Smooth muscle cell (in vitro differentiated cells): ENCODE data around the gene GLI3. TPM values are rescaled to one million over a fixed set of nuclear protein-coding genes. Genes with fewer than 3 reads are reported as not detected.

Source experiments
- DNase-seq: peaks from one replicate; lab custom pipeline; 2025; ENCODE audit not compliant: unreplicated experiment; lab: John Stamatoyannopoulos, UW
- H2AFZ ChIP-seq: fragments of 200-600 bp; sonication (generic); 2 replicates; pipeline ENCODE4 v1.6.0; 2016; ENCODE audit warnings: antibody characterized with exemption, low read depth, mild to moderate bottlenecking
- H3F3A ChIP-seq: fragments of 200-600 bp; sonication (generic); 2 replicates; pipeline ENCODE4 v1.6.0; 2017; ENCODE audit warnings: antibody characterized with exemption, low read depth
- H3K27ac ChIP-seq: fragments of 200-600 bp; sonication (generic); 2 replicates; pipeline ENCODE4 v1.5.1; 2016; ENCODE audit warnings: low read depth, mild to moderate bottlenecking
- H3K27me3 ChIP-seq: fragments of 200-600 bp; sonication (generic); 2 replicates; pipeline ENCODE4 v1.6.1; 2016; ENCODE audit warnings: low read depth, mild to moderate bottlenecking
- H3K36me3 ChIP-seq: fragments of 200-600 bp; sonication (generic); 2 replicates; pipeline ENCODE4 v1.5.1; 2016; ENCODE audit warnings: low read depth
- H3K4me1 ChIP-seq: fragments of 200-600 bp; sonication (generic); 2 replicates; pipeline ENCODE4 v1.5.1; 2016; ENCODE audit warnings: low read depth
- H3K4me2 ChIP-seq: fragments of 200-600 bp; sonication (generic); 2 replicates; pipeline ENCODE4 v1.6.0; 2016; ENCODE audit warnings: mild to moderate bottlenecking
- H3K4me3 ChIP-seq: fragments of 200-600 bp; sonication (generic); 2 replicates; pipeline ENCODE4 v1.5.1; 2016; ENCODE audit warnings: mild to moderate bottlenecking
- H3K79me2 ChIP-seq: fragments of 200-600 bp; sonication (generic); 2 replicates; pipeline ENCODE4 v1.6.0; 2016; ENCODE audit warnings: low read depth, mild to moderate bottlenecking
- H3K9ac ChIP-seq: fragments of 200-600 bp; sonication (generic); 2 replicates; pipeline ENCODE4 v1.6.0; 2016; ENCODE audit warnings: low read depth
- H3K9me3 ChIP-seq: fragments of 200-600 bp; sonication (generic); replicated peaks from 2 replicates; pipeline ENCODE4 v1.5.1; 2016; ENCODE audit warnings: low read depth
- H4K20me1 ChIP-seq: fragments of 200-600 bp; sonication (generic); 2 replicates; pipeline ENCODE4 v1.6.0; 2016; ENCODE audit warnings: low read depth
- WGBS: methylation state at CpG from one replicate; pipeline ENCODE4 v1.1.7; 2016; ENCODE audit warnings: low lambda C conversion rate; 5-methylcytosine and 5-hydroxymethylcytosine counted together
- polyA plus RNA-seq: library from polyadenylated mRNA; unstranded; fragments of >200 nt; fragmentation: Nextera tagmentation; extraction: Ambion mirVana; gene quantifications from 2 replicates; pipeline ENCODE4 v1.2.1, GENCODE V29; 2016
- total RNA-seq: library from RNA; depleted of rRNA; stranded (reverse); fragments of >200 nt; gene quantifications from 2 replicates; pipeline ENCODE4 v1.2.3, GENCODE V29; 2014
- TF ChIP-seq, protein P1 (sequence below): fragments of 200-600 bp; sonication (generic); IDR thresholded peaks from 2 replicates; pipeline ENCODE4 v1.5.1; 2017; ENCODE audit warnings: borderline replicate concordance, mild to moderate bottlenecking, antibody characterized with exemption; ENCODE audit not compliant: insufficient read depth, poor library complexity, severe bottlenecking

GLI3 gene
- total and polyA plus RNA-seq, 2 experiments from 2014 or later: 31.1 to 70.4 TPM

GRCh38 chr7:42105554-42106358 lies 131.3 kb downstream of the GLI3 start:
- H3K36me3 ChIP-seq: no peaks in the 10 kb centered on the region
- H3K79me2 ChIP-seq: peaks cover 28% of the 10 kb centered on the region
- peaks cover 29% of the 10 kb centered on the region for H3K4me1 ChIP-seq
- WGBS: 71% methylated on average over 12 of the region's 12 CpGs
- no peaks in the 10 kb centered on the region for H3K9me3 ChIP-seq
- no peak overlapping the region for H2AFZ ChIP-seq
- peaks cover 94% of the 10 kb centered on the region for H4K20me1 ChIP-seq
- peaks cover 8% of the 10 kb centered on the region for H3F3A ChIP-seq
- H3K9ac ChIP-seq: no peak overlapping the region
- no peak overlapping the region for H3K4me2 ChIP-seq
- no peak overlapping the region for H3K4me3 ChIP-seq
- no peaks in the 10 kb centered on the region for H3K27me3 ChIP-seq
- TF ChIP-seq, protein P1, sequence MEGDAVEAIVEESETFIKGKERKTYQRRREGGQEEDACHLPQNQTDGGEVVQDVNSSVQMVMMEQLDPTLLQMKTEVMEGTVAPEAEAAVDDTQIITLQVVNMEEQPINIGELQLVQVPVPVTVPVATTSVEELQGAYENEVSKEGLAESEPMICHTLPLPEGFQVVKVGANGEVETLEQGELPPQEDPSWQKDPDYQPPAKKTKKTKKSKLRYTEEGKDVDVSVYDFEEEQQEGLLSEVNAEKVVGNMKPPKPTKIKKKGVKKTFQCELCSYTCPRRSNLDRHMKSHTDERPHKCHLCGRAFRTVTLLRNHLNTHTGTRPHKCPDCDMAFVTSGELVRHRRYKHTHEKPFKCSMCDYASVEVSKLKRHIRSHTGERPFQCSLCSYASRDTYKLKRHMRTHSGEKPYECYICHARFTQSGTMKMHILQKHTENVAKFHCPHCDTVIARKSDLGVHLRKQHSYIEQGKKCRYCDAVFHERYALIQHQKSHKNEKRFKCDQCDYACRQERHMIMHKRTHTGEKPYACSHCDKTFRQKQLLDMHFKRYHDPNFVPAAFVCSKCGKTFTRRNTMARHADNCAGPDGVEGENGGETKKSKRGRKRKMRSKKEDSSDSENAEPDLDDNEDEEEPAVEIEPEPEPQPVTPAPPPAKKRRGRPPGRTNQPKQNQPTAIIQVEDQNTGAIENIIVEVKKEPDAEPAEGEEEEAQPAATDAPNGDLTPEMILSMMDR: no peak
- DNase-seq: no peak
- no peak overlapping the region for H3K27ac ChIP-seq

DNA sequence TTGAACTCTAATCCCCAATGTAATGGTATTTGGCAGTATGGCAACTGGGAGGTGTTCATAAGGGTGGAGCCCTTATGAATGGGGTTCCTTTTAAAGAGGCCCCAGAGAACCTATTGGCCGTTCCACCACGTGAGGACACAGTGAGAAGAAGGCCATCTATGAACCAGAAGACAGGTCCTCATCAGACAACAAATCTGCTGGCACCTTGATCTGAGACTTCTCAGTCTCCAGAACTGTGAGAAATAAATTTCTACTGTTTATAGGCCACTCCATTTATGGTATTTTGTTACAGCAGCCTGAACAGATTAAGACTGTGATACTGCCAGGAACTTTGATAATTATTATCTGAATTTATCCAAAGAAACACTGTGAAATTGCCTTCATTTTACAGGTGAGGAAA lies 132.3 kb downstream of the GLI3 start:
- no peak for DNase-seq
- Histone ChIP-seq H3K4me2 (no peak overlapping the region), H3K4me1 (peaks cover 24% of the 10 kb centered on the region), H3K79me2 (peaks cover 18% of the 10 kb centered on the region), H3K27ac (no peak overlapping the region), H3K27me3 (no peaks in the 10 kb centered on the region), H3K36me3 (no peaks in the 10 kb centered on the region), H4K20me1 (peaks cover 94% of the 10 kb centered on the region), H2AFZ (no peak overlapping the region), H3K9ac (no peak overlapping the region), H3K9me3 (no peaks in the 10 kb centered on the region), H3K4me3 (no peak overlapping the region), H3F3A (peaks cover 4% of the 10 kb centered on the region)
- WGBS: 91% methylated on average over 2 of the region's 2 CpGs
- TF ChIP-seq, protein P1: no peak

DNA sequence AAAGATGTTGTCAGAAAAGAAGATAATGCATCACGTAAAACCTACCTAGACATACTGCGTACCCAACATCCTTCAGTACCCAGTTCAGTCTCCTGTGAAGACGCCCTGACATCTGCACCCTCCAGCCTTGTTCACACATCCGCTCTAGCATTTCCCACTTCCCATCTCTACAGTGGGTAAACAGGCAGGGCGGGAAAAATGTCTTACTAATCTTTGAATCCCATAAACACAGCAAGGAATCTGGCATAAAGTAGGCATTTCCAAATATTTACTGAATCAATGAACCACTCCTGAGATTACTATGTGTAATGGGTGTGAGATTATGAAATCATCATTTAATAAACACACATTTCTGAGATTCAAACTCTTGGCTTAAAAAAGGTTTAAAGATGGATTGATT lies 132.8 kb downstream of the GLI3 start:
- Histone ChIP-seq H4K20me1 (peaks cover 94% of the 10 kb centered on the region), H3K9me3 (no peaks in the 10 kb centered on the region), H3F3A (no peaks in the 10 kb centered on the region), H3K4me2 (no peak overlapping the region), H3K4me3 (no peak overlapping the region), H3K36me3 (no peaks in the 10 kb centered on the region), H2AFZ (no peak overlapping the region), H3K79me2 (peaks cover 13% of the 10 kb centered on the region), H3K27ac (no peak overlapping the region), H3K4me1 (peaks cover 20% of the 10 kb centered on the region), H3K9ac (no peak overlapping the region), H3K27me3 (no peaks in the 10 kb centered on the region)
- TF ChIP-seq, protein P1: no peak
- DNase-seq: no peak
- 99% methylated on average over 5 of the region's 5 CpGs for WGBS

DNA sequence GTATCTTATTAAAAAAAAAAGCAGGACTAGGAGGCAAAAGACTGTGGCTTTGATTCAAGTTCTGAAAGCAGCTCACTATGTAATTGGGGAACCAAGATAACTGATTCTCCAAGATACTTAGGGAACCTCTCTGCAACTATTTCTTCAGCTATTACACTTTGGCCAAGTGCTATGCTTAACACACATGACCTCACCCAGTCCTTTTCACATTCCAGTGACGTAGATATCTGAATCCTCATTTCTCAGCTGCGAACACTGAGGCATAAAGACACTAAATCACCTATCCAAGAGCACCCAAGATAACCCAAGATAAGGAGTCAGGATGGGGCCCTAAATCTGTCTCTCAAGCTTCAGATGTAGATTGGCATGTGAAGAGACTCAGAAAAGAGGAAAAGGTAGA lies 133.6 kb downstream of the GLI3 start:
- H3K27me3 ChIP-seq: no peaks in the 10 kb centered on the region
- no peak for DNase-seq
- peaks cover 94% of the 10 kb centered on the region for H4K20me1 ChIP-seq
- H3F3A ChIP-seq: no peaks in the 10 kb centered on the region
- H3K4me1 ChIP-seq: peaks cover 12% of the 10 kb centered on the region
- no peak overlapping the region for H2AFZ ChIP-seq
- 64% methylated on average over 2 of the region's 2 CpGs for WGBS
- H3K4me2 ChIP-seq: no peak overlapping the region
- H3K79me2 ChIP-seq: peaks cover 6% of the 10 kb centered on the region
- H3K9ac ChIP-seq: no peak overlapping the region
- no peak overlapping the region for H3K4me3 ChIP-seq
- H3K36me3 ChIP-seq: no peaks in the 10 kb centered on the region
- TF ChIP-seq, protein P1: no peak
- no peaks in the 10 kb centered on the region for H3K9me3 ChIP-seq
- no peak overlapping the region for H3K27ac ChIP-seq
